ENCODE data around the gene DHX15.

GRCh38 chr4:24601121-24601520 is 16.8 kb upstream of the DHX15 start:
- TF ChIP-seq CTCF (IDR thresholded peaks at IDR 0.05) (no peak), EP300 (IDR thresholded peaks at IDR 0.05) (no peak), POLR2AphosphoS5 (IDR thresholded peaks at IDR 0.05) (no peak)

Measured in stomach (tissue), 4 donors.